Neural cell (in vitro differentiated cells): Measurements from ENCODE around the gene ANKRD44.

Experiments
- CTCF ChIP-seq: fragments of 450-650 bp; IDR thresholded peaks from 2 replicates; pipeline ENCODE4 v1.5.1; 2014; ENCODE audit warnings: antibody characterized with exemption, mild to moderate bottlenecking, moderate library complexity; ENCODE audit not compliant: poor library complexity, severe bottlenecking
- EP300 ChIP-seq: fragments of 450-650 bp; conservative IDR thresholded peaks from 2 replicates; pipeline ENCODE4 v1.6.1; 2014; ENCODE audit warnings: antibody characterized with exemption, mild to moderate bottlenecking, moderate library complexity; ENCODE audit not compliant: poor library complexity, severe bottlenecking
- EZH2 ChIP-seq: fragments of 200-600, 300-800 bp; shearing (Covaris generic), sonication (generic); IDR thresholded peaks from 2 replicates; pipeline ENCODE4 v1.6.1; 2014; ENCODE audit warnings: antibody characterized with exemption, low read length, borderline replicate concordance, mild to moderate bottlenecking; ENCODE audit not compliant: insufficient read depth, poor library complexity, severe bottlenecking
- TF ChIP-seq, protein P1 (sequence below): IDR thresholded peaks from 2 replicates; pipeline ENCODE4 v1.6.1; 2012; ENCODE audit warnings: borderline replicate concordance

- TF ChIP-seq EZH2 (no peak), CTCF (no peak), EP300 (no peak)
- TF ChIP-seq, protein P1, sequence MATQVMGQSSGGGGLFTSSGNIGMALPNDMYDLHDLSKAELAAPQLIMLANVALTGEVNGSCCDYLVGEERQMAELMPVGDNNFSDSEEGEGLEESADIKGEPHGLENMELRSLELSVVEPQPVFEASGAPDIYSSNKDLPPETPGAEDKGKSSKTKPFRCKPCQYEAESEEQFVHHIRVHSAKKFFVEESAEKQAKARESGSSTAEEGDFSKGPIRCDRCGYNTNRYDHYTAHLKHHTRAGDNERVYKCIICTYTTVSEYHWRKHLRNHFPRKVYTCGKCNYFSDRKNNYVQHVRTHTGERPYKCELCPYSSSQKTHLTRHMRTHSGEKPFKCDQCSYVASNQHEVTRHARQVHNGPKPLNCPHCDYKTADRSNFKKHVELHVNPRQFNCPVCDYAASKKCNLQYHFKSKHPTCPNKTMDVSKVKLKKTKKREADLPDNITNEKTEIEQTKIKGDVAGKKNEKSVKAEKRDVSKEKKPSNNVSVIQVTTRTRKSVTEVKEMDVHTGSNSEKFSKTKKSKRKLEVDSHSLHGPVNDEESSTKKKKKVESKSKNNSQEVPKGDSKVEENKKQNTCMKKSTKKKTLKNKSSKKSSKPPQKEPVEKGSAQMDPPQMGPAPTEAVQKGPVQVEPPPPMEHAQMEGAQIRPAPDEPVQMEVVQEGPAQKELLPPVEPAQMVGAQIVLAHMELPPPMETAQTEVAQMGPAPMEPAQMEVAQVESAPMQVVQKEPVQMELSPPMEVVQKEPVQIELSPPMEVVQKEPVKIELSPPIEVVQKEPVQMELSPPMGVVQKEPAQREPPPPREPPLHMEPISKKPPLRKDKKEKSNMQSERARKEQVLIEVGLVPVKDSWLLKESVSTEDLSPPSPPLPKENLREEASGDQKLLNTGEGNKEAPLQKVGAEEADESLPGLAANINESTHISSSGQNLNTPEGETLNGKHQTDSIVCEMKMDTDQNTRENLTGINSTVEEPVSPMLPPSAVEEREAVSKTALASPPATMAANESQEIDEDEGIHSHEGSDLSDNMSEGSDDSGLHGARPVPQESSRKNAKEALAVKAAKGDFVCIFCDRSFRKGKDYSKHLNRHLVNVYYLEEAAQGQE: no peak
Observed at GRCh38 chr2:197269815-197270214, 40.8 kb downstream of the ANKRD44 start.
